Stimulated activated CD8-positive, alpha-beta memory T cell treated with anti-CD3 and anti-CD28 coated beads, Interleukin-15, amount 100 ng/mL, for 48 hours (primary cell): ENCODE results near the gene GJB6.

Experiments
- DNase-seq, 2 donors: peaks; one replicate each; pipeline ENCODE4 v3.0.0-alpha.2; 2020; ENCODE audit warnings: low read depth in 2 of 2

GJB6 gene

GRCh38 chr13:20227730-20228129 lies 4.4 kb downstream of the GJB6 start:
- DNase-seq, result no peak

- DNase-seq, result no peak
Observed at GRCh38 chr13:20227288-20227687, 4.8 kb downstream of the GJB6 start.

- no peak for DNase-seq
Observed at GRCh38 chr13:20222553-20222952, 9.6 kb downstream of the GJB6 start.

- no peak for DNase-seq
Observed at GRCh38 chr13:20221772-20222171, 10.3 kb downstream of the GJB6 start.

- DNase-seq, result no peak
Observed at GRCh38 chr13:20219577-20219976, 12.5 kb downstream of the GJB6 start.

- DNase-seq, result no peak
Observed at GRCh38 chr13:20217168-20217567, 15.0 kb downstream of the GJB6 start.

GRCh38 chr13:20209948-20210347 lies 22.2 kb downstream of the GJB6 start:
- no peak for DNase-seq

GRCh38 chr13:20206698-20207235 lies 25.4 kb downstream of the GJB6 start:
- no peak for DNase-seq

GRCh38 chr13:20206065-20206697 lies 25.9 kb downstream of the GJB6 start:
- DNase-seq, result no peak

- DNase-seq, result no peak
Observed at GRCh38 chr13:20198781-20199180, 33.3 kb downstream of the GJB6 start.

GRCh38 chr13:20197361-20197834 lies 34.7 kb downstream of the GJB6 start:
- DNase-seq, result no peak

- DNase-seq, result no peak
Observed at GRCh38 chr13:20195801-20196200, 36.3 kb downstream of the GJB6 start.

- peak in 1 of 2 donors; percentile 6 for DNase-seq
Observed at GRCh38 chr13:20193907-20194631, 38.0 kb downstream of the GJB6 start.

GRCh38 chr13:20193162-20193906 lies 38.8 kb downstream of the GJB6 start:
- DNase-seq, result no peak

GRCh38 chr13:20192836-20193161 lies 39.3 kb downstream of the GJB6 start, which contains the start of gene GJB2:
GJB2 (minus strand) TSS chr13:20192938; CDS start chr13:20189581, 3,357 bp downstream.
- no peak for DNase-seq

GRCh38 chr13:20192158-20192835 lies 39.8 kb downstream of the GJB6 start:
- DNase-seq, result no peak

GRCh38 chr13:20191311-20192157 lies 40.6 kb downstream of the GJB6 start:
- no peak for DNase-seq

GRCh38 chr13:20190481-20191310 lies 41.4 kb downstream of the GJB6 start:
- DNase-seq, result no peak

- no peak for DNase-seq
Observed at GRCh38 chr13:20190076-20190475, 42.0 kb downstream of the GJB6 start.
